Fibroblast of skin of right quadriceps (primary cell): ENCODE data around the gene B3GALT6.
"Not testable (repeated sequence)": the region's sequence is repeated elsewhere in the genome, so short reads cannot be mapped to it uniquely, and the experiment has no call there.

Experiments used
- DNase-seq: peaks from one replicate; pipeline ENCODE4 v3.0.0-alpha.2; 2013

The B3GALT6 gene

DNA sequence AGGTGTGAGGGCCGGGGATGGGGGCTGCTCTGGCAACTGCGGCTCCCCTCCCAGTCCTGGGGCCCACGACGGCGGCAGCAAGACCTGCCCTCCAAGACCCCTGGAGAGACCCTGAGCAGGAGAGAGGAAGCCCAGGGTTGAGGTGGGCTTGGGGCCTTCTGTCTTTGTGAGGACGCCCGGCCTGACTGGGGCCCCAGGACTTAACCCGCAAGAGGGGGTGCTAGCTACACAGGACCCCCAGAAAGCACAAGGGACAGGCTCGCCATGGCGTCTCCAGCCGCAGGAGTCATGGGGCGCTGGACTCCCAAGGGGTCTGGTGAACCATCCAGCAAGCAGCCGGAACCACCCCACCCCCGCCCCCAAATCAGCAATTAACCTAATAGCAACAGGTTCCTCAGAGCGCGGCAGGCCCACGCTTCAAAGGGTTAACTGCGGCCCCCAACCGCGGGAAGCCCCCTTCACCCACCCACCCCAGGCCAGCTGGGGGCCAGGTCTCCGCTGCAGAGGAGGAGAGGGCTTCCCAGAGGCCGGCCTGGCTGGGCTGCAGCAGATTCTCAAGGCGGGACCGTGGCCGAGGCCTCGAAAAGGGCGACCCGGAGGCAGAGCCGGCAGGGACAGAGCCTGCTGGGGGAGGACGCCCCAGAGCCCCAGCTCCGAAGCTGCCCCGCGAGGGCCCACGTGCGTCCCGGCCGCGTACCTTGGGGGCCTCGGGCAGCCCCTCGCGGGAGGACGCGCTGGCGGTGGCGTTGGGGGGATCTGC, 14.0 kb downstream of the B3GALT6 start:
- DNase-seq = no peak

GRCh38 chr1:1246577-1247340, 14.7 kb downstream of the B3GALT6 start, which contains the start of gene C1QTNF12:
Gene C1QTNF12, minus strand, starts transcription at chr1:1246722. Its CDS starts 32 bp downstream, at chr1:1246690.
- no peak for DNase-seq

DNA sequence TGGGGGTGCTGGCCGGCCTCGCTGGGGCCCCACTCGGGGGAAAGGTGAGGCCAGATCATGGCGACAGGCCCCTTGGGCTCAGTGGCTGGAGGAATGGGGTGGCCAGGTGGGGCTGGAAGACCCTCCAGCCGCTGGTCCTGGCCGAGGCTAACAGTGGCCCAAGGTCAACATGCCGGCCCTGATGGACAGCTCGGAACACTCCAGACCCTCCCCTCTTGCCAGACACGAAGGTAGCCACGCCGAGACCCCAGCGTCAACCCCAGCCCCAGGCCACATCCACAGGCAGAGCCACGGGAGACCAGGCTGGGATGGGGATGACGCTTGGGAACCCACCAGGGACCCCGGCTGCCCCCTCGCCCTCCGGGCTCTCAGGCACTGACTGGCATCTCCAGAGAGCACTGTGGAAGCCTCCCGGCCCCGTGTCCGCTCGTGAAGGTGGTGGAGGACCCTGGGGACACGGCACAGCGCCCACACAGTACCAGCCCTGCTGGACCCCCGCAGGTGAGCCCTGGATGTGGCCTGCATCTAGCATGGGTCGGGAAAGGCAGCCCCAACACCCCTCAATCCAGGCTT, 15.4 kb downstream of the B3GALT6 start:
- no peak for DNase-seq

- DNase-seq = not testable (repeated sequence)
These were observed 16.2 kb downstream of the B3GALT6 start for GRCh38 chr1:1248009-1248913.

DNA sequence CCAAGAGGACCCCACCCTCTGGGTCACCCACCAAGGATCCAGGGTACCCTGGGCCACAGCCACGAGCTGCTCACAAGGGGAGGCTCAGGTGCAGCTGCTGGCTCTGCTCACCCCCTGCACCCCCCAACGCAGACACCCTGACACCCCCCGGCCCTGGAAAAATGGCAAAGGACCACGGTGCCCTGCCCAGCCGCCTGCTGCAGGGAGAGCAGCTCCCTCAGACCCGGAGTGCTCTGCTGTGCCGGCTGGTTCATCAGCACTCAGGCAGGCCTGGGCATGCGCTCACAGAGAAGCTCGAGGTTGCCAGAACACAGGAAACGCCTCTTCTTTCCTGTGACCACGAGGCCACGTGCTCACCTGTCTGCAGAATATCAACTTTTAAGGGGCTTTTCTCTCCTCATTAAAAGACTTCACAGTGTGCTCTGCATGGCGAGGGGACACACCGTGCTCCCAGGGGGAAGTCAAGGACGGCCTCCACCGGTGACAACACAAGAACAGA, 18.8 kb downstream of the B3GALT6 start:
- DNase-seq = no peak

DNA sequence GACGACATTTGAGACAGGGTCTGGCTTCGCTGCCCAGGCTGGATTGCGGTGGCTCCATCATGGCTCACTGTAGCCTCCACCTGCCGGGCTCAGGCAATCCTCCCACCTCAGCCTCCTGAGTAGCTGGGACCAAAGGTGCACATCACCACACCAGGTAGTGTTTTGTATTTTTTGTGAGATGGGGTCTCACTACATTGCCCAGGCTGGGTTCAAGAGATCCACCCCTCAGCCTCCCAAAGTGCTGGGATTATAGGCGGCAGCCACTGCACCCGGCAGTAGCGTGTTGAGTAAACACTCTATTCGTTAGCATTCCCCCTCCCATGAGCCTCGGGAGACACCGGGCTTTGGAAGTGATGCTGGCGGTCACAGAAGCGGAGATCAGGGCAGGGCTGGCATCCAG, 21.3 kb downstream of the B3GALT6 start:
- no peak for DNase-seq

GRCh38 chr1:1253972-1254666, 22.1 kb downstream of the B3GALT6 start:
- DNase-seq = no peak

- no peak for DNase-seq
These were observed 22.6 kb downstream of the B3GALT6 start for GRCh38 chr1:1254667-1254998.

DNA sequence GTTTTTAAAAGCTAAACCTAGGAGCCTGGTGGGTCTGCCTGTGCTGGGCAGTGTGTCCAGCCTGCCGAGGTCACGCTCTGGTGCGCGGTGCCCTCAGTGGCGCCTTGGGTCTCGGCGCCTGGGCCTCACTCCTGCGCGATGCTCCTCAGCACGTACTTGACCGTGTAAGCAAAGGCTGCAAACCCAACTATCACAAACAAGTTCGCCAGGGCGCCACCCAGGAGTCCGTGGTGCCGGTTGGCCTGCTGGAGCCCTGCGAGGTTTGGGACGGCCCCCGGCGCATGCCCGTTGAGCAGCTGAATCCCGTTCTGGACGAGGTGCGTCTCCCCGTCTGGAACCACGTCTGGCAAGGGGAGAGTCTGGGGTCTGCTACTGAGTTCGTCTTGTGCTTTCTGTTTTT, 23.0 kb downstream of the B3GALT6 start:
- DNase-seq = no peak

GRCh38 chr1:1255611-1256010, 23.6 kb downstream of the B3GALT6 start:
- no peak for DNase-seq

- no peak for DNase-seq
These were observed 25.2 kb downstream of the B3GALT6 start for GRCh38 chr1:1256956-1257871.

- no peak for DNase-seq
These were observed 27.1 kb downstream of the B3GALT6 start for GRCh38 chr1:1259119-1259488.

- no peak for DNase-seq
These were observed 27.5 kb downstream of the B3GALT6 start for GRCh38 chr1:1259540-1259939.

DNA sequence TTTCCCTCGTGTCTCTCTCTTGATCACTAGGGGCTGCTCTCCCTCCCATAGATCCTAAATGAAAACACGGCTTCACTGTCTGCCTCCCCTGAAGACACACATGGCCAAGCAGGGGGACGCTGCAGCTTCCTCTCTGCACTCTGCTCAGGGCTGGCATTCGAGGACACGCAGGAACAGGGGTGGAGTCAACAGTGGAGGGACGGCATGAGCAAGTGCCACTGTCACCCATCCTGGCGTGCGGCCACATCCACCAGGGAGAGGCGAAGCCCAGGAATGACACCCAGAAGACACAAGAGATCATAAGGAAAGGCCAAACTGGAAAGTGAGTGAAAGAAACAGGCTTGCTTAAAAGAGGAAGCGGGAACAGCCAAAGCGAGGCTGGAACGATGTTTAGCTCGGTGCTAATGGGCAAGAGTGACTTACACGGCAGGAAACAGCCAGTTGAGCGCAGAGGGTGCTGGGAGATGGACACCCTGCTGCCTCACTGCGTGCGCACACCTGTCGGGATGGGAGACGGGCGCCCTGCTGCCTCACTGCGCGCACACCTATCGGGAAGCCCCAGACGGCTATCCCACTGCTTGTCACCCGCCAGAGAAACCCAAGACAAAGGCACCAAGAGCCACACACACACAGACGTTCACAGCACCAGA, 28.0 kb downstream of the B3GALT6 start:
- DNase-seq = no peak

- DNase-seq = no peak
These were observed 29.0 kb downstream of the B3GALT6 start for GRCh38 chr1:1260843-1261560.

- no peak for DNase-seq
These were observed 30.0 kb downstream of the B3GALT6 start for GRCh38 chr1:1262071-1262470.

DNA sequence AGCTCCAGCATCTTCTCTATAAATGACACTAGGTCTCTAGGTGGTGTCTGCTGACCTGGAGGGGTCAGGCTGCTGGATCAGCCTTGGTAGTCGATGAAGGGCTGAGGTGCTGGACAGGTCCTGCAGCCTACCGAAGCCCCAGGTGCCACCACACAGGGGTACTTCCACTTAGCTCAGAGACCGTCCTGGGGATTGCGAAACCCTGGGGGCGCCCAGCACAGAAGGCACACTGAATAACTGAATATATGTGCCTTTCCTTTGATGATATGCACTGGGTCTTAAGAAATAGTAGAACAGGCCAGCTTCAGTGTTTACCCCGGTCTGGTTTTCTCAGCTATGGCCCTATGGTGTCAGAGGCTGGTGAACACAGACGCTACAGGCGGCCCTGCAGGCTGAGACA, 30.7 kb downstream of the B3GALT6 start:
- no peak for DNase-seq

- DNase-seq = no peak
These were observed 32.0 kb downstream of the B3GALT6 start for GRCh38 chr1:1264026-1264425.

- DNase-seq = peak; percentile 99
These were observed 32.8 kb downstream of the B3GALT6 start for GRCh38 chr1:1264868-1265272.
